Measurements from ENCODE around the gene ROBO2. TPM values are rescaled to one million over a fixed set of nuclear protein-coding genes. Genes with fewer than 3 reads are reported as not detected.

ROBO2 gene
- polyA plus RNA-seq, 1 experiment, result 16.3 TPM

- Histone ChIP-seq H3K27ac (ENCODE audit: low read depth, low read length) (no peak overlapping the region), H3K4me3 (ENCODE audit: low read depth, low read length) (no peak overlapping the region), H3K9me3 (ENCODE audit: control insufficient read depth, insufficient read depth, low read length) (no peaks in the 10 kb centered on the region), H3K27me3 (ENCODE audit: control insufficient read depth, insufficient read depth, low read length) (no peaks in the 10 kb centered on the region)
- no peak for TF ChIP-seq CTCF (IDR thresholded peaks at IDR 0.05; ENCODE audit: low read depth, low read length)
- DNase-seq (ENCODE audit: low read depth, low spot score), result no peak
- POLR2A ChIA-PET, result no interaction called here
- CTCF ChIA-PET, result no interaction called here
Measured at GRCh38 chr3:77468626-77469020, 428.7 kb downstream of the ROBO2 start.

DNA sequence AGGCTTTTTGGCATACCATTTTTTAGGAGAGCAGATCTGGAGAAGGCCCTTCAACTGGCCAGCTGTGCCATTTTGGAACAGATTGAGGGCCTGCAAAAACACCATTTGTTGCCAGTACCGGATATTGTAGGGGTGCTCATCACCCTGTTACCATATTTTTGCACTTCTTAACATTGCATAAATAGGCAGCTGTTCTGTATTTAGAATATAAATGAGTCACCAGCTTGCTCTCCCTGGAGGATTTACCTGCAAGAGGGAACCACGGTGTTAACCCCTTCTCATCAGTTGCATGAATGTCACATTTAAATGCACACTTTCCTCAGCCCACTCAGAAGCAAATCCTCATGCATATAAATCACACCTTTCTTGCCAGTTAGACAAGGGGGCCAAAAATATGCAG, 435.6 kb downstream of the ROBO2 start:
- no peak overlapping the region for H3K4me3 ChIP-seq (ENCODE audit: low read depth, low read length)
- POLR2A ChIA-PET, result no interaction called here
- H3K9me3 ChIP-seq (ENCODE audit: control insufficient read depth, insufficient read depth, low read length), result no peaks in the 10 kb centered on the region
- no peak for DNase-seq (ENCODE audit: low read depth, low spot score)
- TF ChIP-seq CTCF (IDR thresholded peaks at IDR 0.05; ENCODE audit: low read depth, low read length), result no peak
- H3K27ac ChIP-seq (ENCODE audit: low read depth, low read length), result no peak overlapping the region
- H3K27me3 ChIP-seq (ENCODE audit: control insufficient read depth, insufficient read depth, low read length), result no peaks in the 10 kb centered on the region
- CTCF ChIA-PET, result no interaction called here

GRCh38 chr3:77479021-77479420, 439.1 kb downstream of the ROBO2 start:
- DNase-seq (ENCODE audit: low read depth, low spot score), result no peak
- no peaks in the 10 kb centered on the region for H3K27me3 ChIP-seq (ENCODE audit: control insufficient read depth, insufficient read depth, low read length)
- CTCF ChIA-PET, result no interaction called here
- H3K27ac ChIP-seq (ENCODE audit: low read depth, low read length), result no peak overlapping the region
- H3K4me3 ChIP-seq (ENCODE audit: low read depth, low read length), result no peak overlapping the region
- H3K9me3 ChIP-seq (ENCODE audit: control insufficient read depth, insufficient read depth, low read length), result no peaks in the 10 kb centered on the region
- POLR2A ChIA-PET, result no interaction called here
- no peak for TF ChIP-seq CTCF (IDR thresholded peaks at IDR 0.05; ENCODE audit: low read depth, low read length)

DNA sequence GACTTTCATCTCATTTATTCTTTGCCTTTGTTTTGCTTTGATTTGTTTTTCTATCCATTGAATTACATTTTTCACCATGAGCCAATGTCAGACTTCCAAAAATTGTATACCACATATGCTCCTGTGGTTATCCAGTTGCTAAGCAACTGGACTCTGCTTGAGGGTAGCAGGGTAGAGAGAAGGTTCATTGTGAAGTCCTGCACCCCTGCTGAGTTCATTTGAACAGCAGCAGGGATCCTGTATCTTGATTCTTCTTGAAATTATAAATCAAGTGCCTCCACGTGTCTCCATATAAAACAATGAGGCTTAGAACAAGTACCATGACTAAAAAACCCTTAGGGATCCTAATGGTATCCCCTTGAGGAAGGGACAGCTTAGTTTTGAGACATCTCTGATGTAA, 449.3 kb downstream of the ROBO2 start:
- Histone ChIP-seq H3K27ac (ENCODE audit: low read depth, low read length) (no peak overlapping the region), H3K4me3 (ENCODE audit: low read depth, low read length) (no peak overlapping the region), H3K9me3 (ENCODE audit: control insufficient read depth, insufficient read depth, low read length) (no peaks in the 10 kb centered on the region), H3K27me3 (ENCODE audit: control insufficient read depth, insufficient read depth, low read length) (no peaks in the 10 kb centered on the region)
- TF ChIP-seq CTCF (IDR thresholded peaks at IDR 0.05; ENCODE audit: low read depth, low read length), result no peak
- CTCF ChIA-PET, result no interaction called here
- POLR2A ChIA-PET, result no interaction called here
- DNase-seq (ENCODE audit: low read depth, low spot score), result no peak

- H3K4me3 ChIP-seq (ENCODE audit: low read depth, low read length), result no peak overlapping the region
- H3K27me3 ChIP-seq (ENCODE audit: control insufficient read depth, insufficient read depth, low read length), result no peaks in the 10 kb centered on the region
- DNase-seq (ENCODE audit: low read depth, low spot score), result no peak
- ChIA-PET POLR2A (no interaction called here), CTCF (no interaction called here)
- H3K9me3 ChIP-seq (ENCODE audit: control insufficient read depth, insufficient read depth, low read length), result no peaks in the 10 kb centered on the region
- no peak overlapping the region for H3K27ac ChIP-seq (ENCODE audit: low read depth, low read length)
- TF ChIP-seq CTCF (IDR thresholded peaks at IDR 0.05; ENCODE audit: low read depth, low read length), result no peak
Measured at GRCh38 chr3:77491961-77492360, 452.1 kb downstream of the ROBO2 start.

Measured in AG04450 (cell line).